Progenitor cell of endocrine pancreas (in vitro differentiated cells): ENCODE data around the gene PTOV1. TPM values are rescaled to one million over a fixed set of nuclear protein-coding genes. Genes with fewer than 3 reads are reported as not detected.

Experiments
- DNase-seq: peaks from one replicate; pipeline ENCODE4 v3.0.0; 2021; ENCODE audit warnings: low spot score; ENCODE audit not compliant: unreplicated experiment
- H3K27ac Mint-ChIP-seq: 2 replicates; pipeline ENCODE4 v1.8.0; 2021; ENCODE audit warnings: mild to moderate bottlenecking, moderate library complexity, mixed read lengths
- H3K27me3 Mint-ChIP-seq: 2 replicates; pipeline ENCODE4 v1.8.0; 2021; ENCODE audit warnings: mixed read lengths
- H3K36me3 Mint-ChIP-seq: 2 replicates; pipeline ENCODE4 v1.8.0; 2022; ENCODE audit warnings: mixed read lengths; ENCODE audit not compliant: insufficient read depth
- H3K4me1 Mint-ChIP-seq: 2 replicates; pipeline ENCODE4 v1.8.0; 2021; ENCODE audit warnings: low read depth, mixed read lengths
- H3K4me3 Mint-ChIP-seq: 2 replicates; pipeline ENCODE4 v1.8.0; 2021; ENCODE audit warnings: low read depth, mild to moderate bottlenecking, moderate library complexity, mixed read lengths
- H3K9me3 Mint-ChIP-seq: 2 replicates; pipeline ENCODE4 v1.8.0; 2021; ENCODE audit warnings: low read depth, mixed read lengths
- CTCF ChIP-seq: fragments of 200-600 bp; sonication (generic); IDR thresholded peaks from one replicate; pipeline ENCODE4 v1.5.0; 2021; ENCODE audit warnings: antibody characterized with exemption, mild to moderate bottlenecking; ENCODE audit not compliant: unreplicated experiment
- total RNA-seq: library from RNA; stranded (reverse); gene quantifications from 2 replicates; pipeline ENCODE4 v1.2.1, GENCODE V29; 2021

PTOV1 gene
- total RNA-seq, 1 donor from 2014 or later = 564 TPM

GRCh38 chr19:49829721-49830120, 21.2 kb upstream of the PTOV1 start:
- Mint-ChIP-seq H3K27ac (no peak overlapping the region), H3K9me3 (no peaks in the 10 kb centered on the region), H3K4me3 (no peak overlapping the region), H3K4me1 (no peaks in the 10 kb centered on the region), H3K36me3 (peaks cover 8% of the 10 kb centered on the region), H3K27me3 (no peaks in the 10 kb centered on the region)
- no peak for TF ChIP-seq CTCF
- DNase-seq = no peak

- DNase-seq = no peak
- TF ChIP-seq CTCF = no peak
- Mint-ChIP-seq H3K27ac (no peak overlapping the region), H3K9me3 (no peaks in the 10 kb centered on the region), H3K4me3 (no peak overlapping the region), H3K36me3 (peaks cover 10% of the 10 kb centered on the region), H3K27me3 (no peaks in the 10 kb centered on the region), H3K4me1 (no peaks in the 10 kb centered on the region)
These were observed 20.2 kb upstream of the PTOV1 start for GRCh38 chr19:49830766-49831165.

- Mint-ChIP-seq H3K27ac (no peak overlapping the region), H3K4me1 (no peaks in the 10 kb centered on the region), H3K4me3 (no peak overlapping the region), H3K27me3 (no peaks in the 10 kb centered on the region), H3K36me3 (peaks cover 10% of the 10 kb centered on the region), H3K9me3 (no peaks in the 10 kb centered on the region)
- no peak for TF ChIP-seq CTCF
- no peak for DNase-seq
These were observed 19.4 kb upstream of the PTOV1 start for GRCh38 chr19:49831592-49831991.

GRCh38 chr19:49832556-49832955, 18.4 kb upstream of the PTOV1 start:
- Mint-ChIP-seq H3K9me3 (no peaks in the 10 kb centered on the region), H3K27me3 (no peaks in the 10 kb centered on the region), H3K4me3 (no peak overlapping the region), H3K36me3 (peaks cover 17% of the 10 kb centered on the region), H3K4me1 (no peaks in the 10 kb centered on the region), H3K27ac (no peak overlapping the region)
- no peak for TF ChIP-seq CTCF
- DNase-seq = no peak

GRCh38 chr19:49833599-49833998, 17.4 kb upstream of the PTOV1 start:
- no peak for TF ChIP-seq CTCF
- Mint-ChIP-seq H3K36me3 (peaks cover 23% of the 10 kb centered on the region), H3K4me1 (no peaks in the 10 kb centered on the region), H3K27me3 (no peaks in the 10 kb centered on the region), H3K27ac (no peak overlapping the region), H3K4me3 (no peak overlapping the region), H3K9me3 (no peaks in the 10 kb centered on the region)
- no peak for DNase-seq
